GM12878 (cell line): ENCODE data around the gene TIMM22.

ENCODE experiments used
- CREM ChIP-seq: IDR thresholded peaks from 2 replicates; pipeline ENCODE4 v1.6.1; 2014; ENCODE audit warnings: antibody characterized with exemption, low read depth
- CTCF ChIP-seq, 3 experiments: IDR thresholded peaks in 2 of 3; conservative IDR thresholded peaks in 1 of 3; 2 replicates each; pipeline ENCODE4 v1.5.1; 2011; ENCODE audit warnings: low read depth in 3 of 3, low read length in 3 of 3, mild to moderate bottlenecking in 3 of 3, control low read depth in 2 of 3, moderate library complexity in 2 of 3, inconsistent platforms in 1 of 3, mixed read lengths in 1 of 3; ENCODE audit not compliant: control insufficient read depth in 2 of 3, insufficient read depth in 1 of 3; ENCODE audit errors: extremely low read depth in 1 of 3
- EP300 ChIP-seq, 2 experiments: fragments of 150-350 bp in 1 of 2; IDR thresholded peaks; 2 replicates each; pipeline ENCODE4 v1.6.1; 2011 to 2012; ENCODE audit warnings: low read depth in 2 of 2, low read length in 2 of 2, borderline replicate concordance in 1 of 2, improper control_type of control experiment in 1 of 2, inconsistent platforms in 1 of 2; ENCODE audit not compliant: control insufficient read depth in 1 of 2
- NR2C2 ChIP-seq: IDR thresholded peaks from 2 replicates; pipeline ENCODE4 v1.6.1; 2011; ENCODE audit warnings: borderline replicate concordance, low read depth; ENCODE audit not compliant: control insufficient read depth, insufficient read length
- POLR2AphosphoS5 ChIP-seq: IDR thresholded peaks from 2 replicates; pipeline ENCODE4 v1.6.1; 2011; ENCODE audit warnings: mild to moderate bottlenecking, low read length, inconsistent platforms
- RAD21 ChIP-seq: IDR thresholded peaks from 2 replicates; pipeline ENCODE4 v1.6.1; 2011; ENCODE audit warnings: mild to moderate bottlenecking, low read depth, low read length, moderate library complexity; ENCODE audit not compliant: insufficient read depth
- RAD51 ChIP-seq: fragments of 450-650 bp; IDR thresholded peaks from 2 replicates; pipeline ENCODE4 v1.6.1; 2016; ENCODE audit warnings: moderate library complexity, mild to moderate bottlenecking, inconsistent platforms
- TCF12 ChIP-seq: IDR thresholded peaks from 2 replicates; pipeline ENCODE4 v1.6.1; 2011; ENCODE audit warnings: low read depth, mild to moderate bottlenecking, low read length
- USF2 ChIP-seq: IDR thresholded peaks from 2 replicates; pipeline ENCODE4 v1.6.1; 2011; ENCODE audit warnings: low read depth, low read length, improper control_type of control experiment, borderline replicate concordance
- YY1 ChIP-seq: IDR thresholded peaks from 2 replicates; pipeline ENCODE4 v1.6.1; 2011; ENCODE audit warnings: low read depth, mild to moderate bottlenecking, low read length
- TF ChIP-seq, protein P1 (sequence below): IDR thresholded peaks from 2 replicates; pipeline ENCODE4 v1.6.1; 2011; ENCODE audit warnings: borderline replicate concordance, low read depth, mild to moderate bottlenecking, moderate library complexity, mixed read lengths, low read length; ENCODE audit not compliant: insufficient read depth; ENCODE audit errors: extremely low read length

DNA sequence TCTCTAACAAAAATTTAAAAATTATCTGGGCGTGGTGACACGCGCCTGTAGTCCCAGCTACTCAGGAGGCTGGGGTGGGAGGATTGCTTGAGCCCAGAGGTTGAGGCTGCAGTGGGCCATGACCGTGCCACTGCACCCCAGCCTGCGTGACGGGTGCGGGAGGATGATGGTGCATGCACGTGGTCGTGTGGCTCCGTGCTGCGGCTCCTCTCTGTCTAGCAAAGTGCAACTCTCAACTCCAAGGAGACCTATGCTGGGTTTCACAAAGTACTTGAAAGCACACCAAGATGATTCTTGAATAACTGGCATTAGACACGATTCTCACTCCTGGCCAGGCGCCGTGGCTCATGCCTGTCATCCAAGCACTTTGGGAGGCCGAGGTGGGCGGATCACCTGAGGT lies 43.2 kb upstream of the TIMM22 start:
- TF ChIP-seq CTCF (IDR thresholded peaks at IDR 0.05 in 2 of 3, conservative IDR thresholded peaks at IDR 0.05 in 1 of 3; ENCODE audit: control insufficient read depth in 2 of 3, extremely low read depth in 1 of 3, insufficient read depth in 1 of 3, low read depth in 3 of 3, low read length in 3 of 3), result no peak
- TF ChIP-seq YY1, result no peak
- TF ChIP-seq, protein P1, sequence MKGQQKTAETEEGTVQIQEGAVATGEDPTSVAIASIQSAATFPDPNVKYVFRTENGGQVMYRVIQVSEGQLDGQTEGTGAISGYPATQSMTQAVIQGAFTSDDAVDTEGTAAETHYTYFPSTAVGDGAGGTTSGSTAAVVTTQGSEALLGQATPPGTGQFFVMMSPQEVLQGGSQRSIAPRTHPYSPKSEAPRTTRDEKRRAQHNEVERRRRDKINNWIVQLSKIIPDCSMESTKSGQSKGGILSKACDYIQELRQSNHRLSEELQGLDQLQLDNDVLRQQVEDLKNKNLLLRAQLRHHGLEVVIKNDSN, result no peak
- no peak for TF ChIP-seq TCF12
- TF ChIP-seq RAD21, result no peak
- TF ChIP-seq RAD51, result no peak
- TF ChIP-seq USF2, result no peak
- TF ChIP-seq CREM, result no peak
- no peak for TF ChIP-seq NR2C2
- no peak for TF ChIP-seq EP300 (IDR thresholded peaks at IDR 0.05; ENCODE audit: borderline replicate concordance in 1 of 2, control insufficient read depth in 1 of 2, low read depth in 2 of 2, low read length in 2 of 2)
- TF ChIP-seq POLR2AphosphoS5, result no peak
